GM12878 (cell line): ENCODE results near the gene COL11A2. TPM values are rescaled to one million over a fixed set of nuclear protein-coding genes. Genes with fewer than 3 reads are reported as not detected.

ENCODE experiments used
- ATF2 ChIP-seq: IDR thresholded peaks from 2 replicates; pipeline ENCODE4 v1.6.1; 2012; ENCODE audit warnings: low read length, inconsistent platforms
- ATF7 ChIP-seq: fragments of 450-650 bp; IDR thresholded peaks from 2 replicates; pipeline ENCODE4 v1.6.1; 2016; ENCODE audit warnings: low read depth, mild to moderate bottlenecking
- BMI1 ChIP-seq: fragments of 450-650 bp; IDR thresholded peaks from 2 replicates; pipeline ENCODE4 v1.6.1; 2016; ENCODE audit warnings: mild to moderate bottlenecking, moderate library complexity, borderline replicate concordance
- CBX3 ChIP-seq: fragments of 200-600 bp; sonication (generic); IDR thresholded peaks from 2 replicates; pipeline ENCODE4 v1.6.1; 2016; ENCODE audit warnings: low read depth, borderline replicate concordance
- CHD1 ChIP-seq: IDR thresholded peaks from 2 replicates; pipeline ENCODE4 v1.6.1; 2012; ENCODE audit warnings: low read depth, low read length, improper control_type of control experiment
- HDGF ChIP-seq: fragments of 450-650 bp; IDR thresholded peaks from 2 replicates; pipeline ENCODE4 v1.6.1; 2016; ENCODE audit warnings: antibody characterized with exemption
- MTA2 ChIP-seq: fragments of 450-650 bp; IDR thresholded peaks from 2 replicates; pipeline ENCODE4 v1.6.1; 2016; ENCODE audit warnings: low read depth, mild to moderate bottlenecking, moderate library complexity
- SIN3A ChIP-seq: IDR thresholded peaks from 2 replicates; pipeline ENCODE4 v1.6.1; 2012; ENCODE audit warnings: low read depth, low read length, improper control_type of control experiment
- SPI1 ChIP-seq: IDR thresholded peaks from 2 replicates; pipeline ENCODE4 v1.6.1; 2011; ENCODE audit warnings: low read depth, mild to moderate bottlenecking, low read length, moderate library complexity, borderline replicate concordance; ENCODE audit not compliant: insufficient read depth
- SREBF1 ChIP-seq: IDR thresholded peaks from 2 replicates; pipeline ENCODE4 v1.6.1; 2012; ENCODE audit warnings: mild to moderate bottlenecking, low read length
- SRF ChIP-seq, 2 experiments: IDR thresholded peaks; 2 replicates each; pipeline ENCODE4 v1.6.1; 2011; ENCODE audit warnings: low read depth in 2 of 2, low read length in 2 of 2, mild to moderate bottlenecking in 1 of 2, moderate library complexity in 1 of 2
- SUZ12 ChIP-seq: fragments of 200-600 bp; sonication (generic); IDR thresholded peaks from one replicate; pipeline ENCODE4 v1.6.1; 2018; ENCODE audit warnings: antibody characterized with exemption, mild to moderate bottlenecking; ENCODE audit not compliant: unreplicated experiment
- ZBTB33 ChIP-seq: fragments of 450-650 bp; IDR thresholded peaks from 2 replicates; pipeline ENCODE4 v1.6.1; 2017; ENCODE audit warnings: mild to moderate bottlenecking
- ZNF217 ChIP-seq: fragments of 450-650 bp; IDR thresholded peaks from 2 replicates; pipeline ENCODE4 v1.6.1; 2017; ENCODE audit warnings: antibody characterized with exemption, mild to moderate bottlenecking
- ZNF622 ChIP-seq: fragments of 450-650 bp; IDR thresholded peaks from 2 replicates; pipeline ENCODE4 v1.6.1; 2017; ENCODE audit warnings: mild to moderate bottlenecking, inconsistent platforms
- polyA plus RNA-seq, 11 experiments: library from polyadenylated mRNA; depleted of rRNA in 4 of 11; unstranded in 6 of 11; stranded (reverse) in 5 of 11; fragments of >200 nt; fragmentation: Nextera tagmentation in 4 of 11; fragmentation: Illumina TruSeq in 1 of 11; extraction: Ambion mirVana in 4 of 11; extraction: Trizol in 1 of 11; gene quantifications; 1 replicate in 1 of 11; 2 replicates in 10 of 11; pipeline versions ENCODE4 v1.2.1 to v1.2.3, GENCODE V29; 2011 to 2016; ENCODE audit warnings: inconsistent platforms in 2 of 11, missing spikeins in 2 of 11, low read depth in 1 of 11
- total RNA-seq, 4 experiments: library from RNA; depleted of rRNA in 3 of 4; stranded (reverse); fragments of >200 nt in 3 of 4; fragmentation: Illumina TruSeq in 1 of 4; extraction: Trizol in 1 of 4; gene quantifications; 2 replicates each; pipeline versions ENCODE4 v1.2.1 to v1.2.3, GENCODE V29; 2013 to 2021
- TF ChIP-seq, protein P1 (sequence below): fragments of 450-650 bp; IDR thresholded peaks from 2 replicates; pipeline ENCODE4 v1.6.1; 2017; ENCODE audit warnings: mild to moderate bottlenecking, moderate library complexity
- TF ChIP-seq, protein P2 (sequence below): IDR thresholded peaks from 2 replicates; pipeline ENCODE4 v1.6.1; 2011; ENCODE audit warnings: low read depth, low read length, improper control_type of control experiment, borderline replicate concordance
- TF ChIP-seq, protein P3 (sequence below): IDR thresholded peaks from 2 replicates; pipeline ENCODE4 v1.6.1; 2011; ENCODE audit warnings: low read depth, mild to moderate bottlenecking, low read length, moderate library complexity, borderline replicate concordance; ENCODE audit errors: extremely low read depth
- TF ChIP-seq, protein P4 (sequence below): IDR thresholded peaks from 2 replicates; pipeline ENCODE4 v1.6.1; 2011; ENCODE audit warnings: borderline replicate concordance, low read depth, mild to moderate bottlenecking, moderate library complexity, mixed read lengths, low read length; ENCODE audit not compliant: insufficient read depth; ENCODE audit errors: extremely low read length

The COL11A2 gene
- total and polyA plus RNA-seq, 10 of the 15 experiments (the other 5 are each of a cell fraction or from before 2014, with no cell fraction given) = 0.03 to 0.83 (median 0.22) TPM; not detected in 1

GRCh38 chr6:33200219-33201146 is 8.2 kb upstream of the COL11A2 start, which contains the start of the genes RXRB and SLC39A7 (continued):
- TF ChIP-seq, protein P1, sequence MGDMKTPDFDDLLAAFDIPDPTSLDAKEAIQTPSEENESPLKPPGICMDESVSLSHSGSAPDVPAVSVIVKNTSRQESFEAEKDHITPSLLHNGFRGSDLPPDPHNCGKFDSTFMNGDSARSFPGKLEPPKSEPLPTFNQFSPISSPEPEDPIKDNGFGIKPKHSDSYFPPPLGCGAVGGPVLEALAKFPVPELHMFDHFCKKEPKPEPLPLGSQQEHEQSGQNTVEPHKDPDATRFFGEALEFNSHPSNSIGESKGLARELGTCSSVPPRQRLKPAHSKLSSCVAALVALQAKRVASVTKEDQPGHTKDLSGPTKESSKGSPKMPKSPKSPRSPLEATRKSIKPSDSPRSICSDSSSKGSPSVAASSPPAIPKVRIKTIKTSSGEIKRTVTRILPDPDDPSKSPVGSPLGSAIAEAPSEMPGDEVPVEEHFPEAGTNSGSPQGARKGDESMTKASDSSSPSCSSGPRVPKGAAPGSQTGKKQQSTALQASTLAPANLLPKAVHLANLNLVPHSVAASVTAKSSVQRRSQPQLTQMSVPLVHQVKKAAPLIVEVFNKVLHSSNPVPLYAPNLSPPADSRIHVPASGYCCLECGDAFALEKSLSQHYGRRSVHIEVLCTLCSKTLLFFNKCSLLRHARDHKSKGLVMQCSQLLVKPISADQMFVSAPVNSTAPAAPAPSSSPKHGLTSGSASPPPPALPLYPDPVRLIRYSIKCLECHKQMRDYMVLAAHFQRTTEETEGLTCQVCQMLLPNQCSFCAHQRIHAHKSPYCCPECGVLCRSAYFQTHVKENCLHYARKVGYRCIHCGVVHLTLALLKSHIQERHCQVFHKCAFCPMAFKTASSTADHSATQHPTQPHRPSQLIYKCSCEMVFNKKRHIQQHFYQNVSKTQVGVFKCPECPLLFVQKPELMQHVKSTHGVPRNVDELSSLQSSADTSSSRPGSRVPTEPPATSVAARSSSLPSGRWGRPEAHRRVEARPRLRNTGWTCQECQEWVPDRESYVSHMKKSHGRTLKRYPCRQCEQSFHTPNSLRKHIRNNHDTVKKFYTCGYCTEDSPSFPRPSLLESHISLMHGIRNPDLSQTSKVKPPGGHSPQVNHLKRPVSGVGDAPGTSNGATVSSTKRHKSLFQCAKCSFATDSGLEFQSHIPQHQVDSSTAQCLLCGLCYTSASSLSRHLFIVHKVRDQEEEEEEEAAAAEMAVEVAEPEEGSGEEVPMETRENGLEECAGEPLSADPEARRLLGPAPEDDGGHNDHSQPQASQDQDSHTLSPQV = no peak
- TF ChIP-seq SPI1 (peak; percentile 55; the same call in 1 of the 2 replicates), ZNF622 (no peak), SREBF1 (no peak), SRF (IDR thresholded peaks at IDR 0.05; ENCODE audit: low read depth in 2 of 2, low read length in 2 of 2) (0 out of 4 replicates have a peak, but pooled peaks of 1 of the 2 experiments have one; percentile 1), BMI1 (no peak), ATF7 (no peak), CBX3 (no peak), ATF2 (no peak), SIN3A (peak; percentile 18; the same call in 1 of the 2 replicates), ZNF217 (no peak), MTA2 (peak; percentile 25; the same call in 1 of the 2 replicates), ZBTB33 (no peak), CHD1 (peak; percentile 93; the same call in 1 of the 2 replicates), HDGF (no peak; the same call in 1 of the 2 replicates), SUZ12 (no peak)
- TF ChIP-seq, protein P2, sequence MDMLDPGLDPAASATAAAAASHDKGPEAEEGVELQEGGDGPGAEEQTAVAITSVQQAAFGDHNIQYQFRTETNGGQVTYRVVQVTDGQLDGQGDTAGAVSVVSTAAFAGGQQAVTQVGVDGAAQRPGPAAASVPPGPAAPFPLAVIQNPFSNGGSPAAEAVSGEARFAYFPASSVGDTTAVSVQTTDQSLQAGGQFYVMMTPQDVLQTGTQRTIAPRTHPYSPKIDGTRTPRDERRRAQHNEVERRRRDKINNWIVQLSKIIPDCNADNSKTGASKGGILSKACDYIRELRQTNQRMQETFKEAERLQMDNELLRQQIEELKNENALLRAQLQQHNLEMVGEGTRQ = no peak
- TF ChIP-seq, protein P3, sequence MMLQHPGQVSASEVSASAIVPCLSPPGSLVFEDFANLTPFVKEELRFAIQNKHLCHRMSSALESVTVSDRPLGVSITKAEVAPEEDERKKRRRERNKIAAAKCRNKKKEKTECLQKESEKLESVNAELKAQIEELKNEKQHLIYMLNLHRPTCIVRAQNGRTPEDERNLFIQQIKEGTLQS = no peak
- TF ChIP-seq, protein P4, sequence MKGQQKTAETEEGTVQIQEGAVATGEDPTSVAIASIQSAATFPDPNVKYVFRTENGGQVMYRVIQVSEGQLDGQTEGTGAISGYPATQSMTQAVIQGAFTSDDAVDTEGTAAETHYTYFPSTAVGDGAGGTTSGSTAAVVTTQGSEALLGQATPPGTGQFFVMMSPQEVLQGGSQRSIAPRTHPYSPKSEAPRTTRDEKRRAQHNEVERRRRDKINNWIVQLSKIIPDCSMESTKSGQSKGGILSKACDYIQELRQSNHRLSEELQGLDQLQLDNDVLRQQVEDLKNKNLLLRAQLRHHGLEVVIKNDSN = no peak
